ENCODE results near the gene GMPPA.

GRCh38 chr2:219460424-219460926 lies 38.2 kb upstream of the GMPPA start:
- TF ChIP-seq CTCF (conservative IDR thresholded peaks at IDR 0.05; ENCODE audit: low read depth, low read length) (no peak), EZH2 (IDR thresholded peaks at IDR 0.05; ENCODE audit: low read length, unreplicated experiment) (no peak), EZH2phosphoT487 (IDR thresholded peaks at IDR 0.05; ENCODE audit: borderline replicate concordance, low read length) (no peak)

All from PC-3 (cell line).